HUES64 (cell line): ENCODE data around the gene ZBP1.

Experiments used
- H3K27ac ChIP-seq: 2 replicates; pipeline ENCODE4 v1.7.0; 2013; ENCODE audit warnings: low read depth, low read length, inconsistent platforms
- H3K27me3 ChIP-seq: 2 replicates; pipeline ENCODE4 v1.6.1; 2013; ENCODE audit warnings: mild to moderate bottlenecking, low read length; ENCODE audit not compliant: insufficient read depth
- H3K36me3 ChIP-seq: 2 replicates; pipeline ENCODE4 v1.6.1; 2013; ENCODE audit warnings: mild to moderate bottlenecking, low read length; ENCODE audit not compliant: insufficient read depth
- H3K4me1 ChIP-seq: 2 replicates; pipeline ENCODE4 v1.6.1; 2013; ENCODE audit warnings: mild to moderate bottlenecking, low read length, moderate library complexity; ENCODE audit not compliant: insufficient read depth
- H3K4me3 ChIP-seq: 2 replicates; pipeline ENCODE4 v1.5.1; 2013; ENCODE audit warnings: mild to moderate bottlenecking, low read length, moderate library complexity
- H3K9ac ChIP-seq: 2 replicates; pipeline ENCODE4 v1.6.1; 2013; ENCODE audit warnings: mild to moderate bottlenecking, low read depth, low read length
- H3K9me3 ChIP-seq: 2 replicates; pipeline ENCODE4 v1.6.1; 2013; ENCODE audit warnings: low read depth, low read length; ENCODE audit not compliant: insufficient read depth
- WGBS: fragments of 150-250, 120-280 bp; methylation state at CpG from one replicate; pipeline ENCODE4 v1.1.7; 2013; ENCODE audit warnings: missing lambda C conversion rate; 5-methylcytosine and 5-hydroxymethylcytosine counted together

ZBP1 gene

DNA sequence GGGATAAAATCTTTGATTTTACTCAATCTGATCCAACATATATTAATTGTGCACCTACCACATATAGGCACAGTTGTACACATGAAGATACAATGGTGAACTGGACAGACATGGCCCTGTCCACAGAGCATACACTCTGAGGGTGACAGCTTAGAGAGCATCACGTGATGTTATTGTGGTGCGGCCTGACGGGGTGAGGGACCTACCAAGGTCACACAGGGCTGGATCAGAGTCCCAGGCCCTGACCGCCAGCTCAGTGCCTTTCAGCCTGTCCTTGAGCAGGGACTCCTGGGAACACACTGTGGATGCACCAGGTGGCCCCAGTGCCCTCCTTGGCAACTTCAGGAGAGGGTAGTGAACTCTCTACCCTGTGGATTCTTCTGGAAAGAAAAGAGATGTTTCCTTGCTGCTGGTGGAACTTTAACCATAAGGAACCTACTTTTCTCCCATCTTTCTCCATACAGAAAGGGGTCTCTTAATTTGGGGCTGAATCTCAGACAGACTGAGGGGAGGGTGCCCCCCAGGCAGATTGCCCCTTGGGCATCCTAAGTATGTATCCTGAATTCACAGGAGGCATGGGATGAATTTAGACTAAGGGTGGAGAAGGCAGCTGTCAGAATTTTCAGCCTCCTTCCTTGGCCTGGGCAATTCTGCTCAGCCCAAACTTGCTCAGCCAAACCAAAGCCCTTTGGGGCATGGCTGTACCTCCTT, 32.8 kb downstream of the ZBP1 start:
- H3K9me3 ChIP-seq, result 0 out of 2 replicates have a peak, but pooled peaks cover 6% of the 10 kb centered on the region
- H3K27me3 ChIP-seq, result no peaks in the 10 kb centered on the region
- no peak overlapping the region for H3K9ac ChIP-seq
- no peak overlapping the region for H3K27ac ChIP-seq
- WGBS, result 94% methylated on average over 4 of the region's 4 CpGs
- H3K4me3 ChIP-seq, result no peak overlapping the region
- no peaks in the 10 kb centered on the region for H3K36me3 ChIP-seq
- H3K4me1 ChIP-seq, result peaks cover 3% of the 10 kb centered on the region; the same call in 1 of the 2 replicates

DNA sequence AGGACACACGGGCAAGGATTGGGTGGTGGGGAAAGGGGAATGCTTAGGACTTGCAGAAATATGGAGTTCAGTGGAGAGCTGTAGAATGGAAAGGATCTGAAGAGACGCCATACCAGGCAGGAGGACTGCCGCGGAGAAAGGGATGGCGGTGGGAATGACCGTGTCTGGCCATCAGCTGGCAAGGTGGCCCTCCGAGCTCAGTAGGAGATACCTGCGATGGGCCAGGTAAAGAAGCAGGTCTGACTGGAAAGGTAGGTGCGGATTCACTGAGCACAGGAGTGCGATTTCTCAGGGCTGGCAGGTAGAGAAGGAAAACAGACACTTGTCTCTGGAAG, 33.3 kb downstream of the ZBP1 start:
- H3K27ac ChIP-seq, result no peak overlapping the region
- 85% methylated on average over 10 of the region's 10 CpGs for WGBS
- no peaks in the 10 kb centered on the region for H3K36me3 ChIP-seq
- H3K9ac ChIP-seq, result no peak overlapping the region
- peaks cover 3% of the 10 kb centered on the region; the same call in 1 of the 2 replicates for H3K4me1 ChIP-seq
- 0 out of 2 replicates have a peak, but pooled peaks cover 6% of the 10 kb centered on the region for H3K9me3 ChIP-seq
- H3K27me3 ChIP-seq, result no peaks in the 10 kb centered on the region
- no peak overlapping the region for H3K4me3 ChIP-seq

DNA sequence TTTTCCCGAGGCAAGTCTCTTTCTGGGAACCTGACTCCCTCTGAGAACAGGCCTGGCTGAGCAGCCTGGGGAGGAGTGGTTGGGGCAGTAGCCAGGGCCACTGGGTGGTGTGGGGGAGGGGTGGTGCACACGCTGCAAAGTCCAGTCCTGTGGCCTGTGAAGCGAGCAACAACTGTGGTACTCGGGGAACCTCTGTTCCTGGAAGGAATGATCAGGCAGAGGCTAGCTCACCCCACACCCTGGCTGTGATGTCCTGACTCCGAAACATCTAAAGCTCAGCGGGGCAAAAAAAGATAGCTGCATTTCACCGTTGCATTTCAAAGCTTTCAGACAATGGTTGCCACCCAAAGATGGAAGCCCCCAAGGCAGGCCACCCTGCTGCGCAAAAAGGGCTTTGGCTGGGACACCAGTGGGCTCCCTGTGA, 33.8 kb downstream of the ZBP1 start:
- 0 out of 2 replicates have a peak, but pooled peaks cover 6% of the 10 kb centered on the region for H3K9me3 ChIP-seq

DNA sequence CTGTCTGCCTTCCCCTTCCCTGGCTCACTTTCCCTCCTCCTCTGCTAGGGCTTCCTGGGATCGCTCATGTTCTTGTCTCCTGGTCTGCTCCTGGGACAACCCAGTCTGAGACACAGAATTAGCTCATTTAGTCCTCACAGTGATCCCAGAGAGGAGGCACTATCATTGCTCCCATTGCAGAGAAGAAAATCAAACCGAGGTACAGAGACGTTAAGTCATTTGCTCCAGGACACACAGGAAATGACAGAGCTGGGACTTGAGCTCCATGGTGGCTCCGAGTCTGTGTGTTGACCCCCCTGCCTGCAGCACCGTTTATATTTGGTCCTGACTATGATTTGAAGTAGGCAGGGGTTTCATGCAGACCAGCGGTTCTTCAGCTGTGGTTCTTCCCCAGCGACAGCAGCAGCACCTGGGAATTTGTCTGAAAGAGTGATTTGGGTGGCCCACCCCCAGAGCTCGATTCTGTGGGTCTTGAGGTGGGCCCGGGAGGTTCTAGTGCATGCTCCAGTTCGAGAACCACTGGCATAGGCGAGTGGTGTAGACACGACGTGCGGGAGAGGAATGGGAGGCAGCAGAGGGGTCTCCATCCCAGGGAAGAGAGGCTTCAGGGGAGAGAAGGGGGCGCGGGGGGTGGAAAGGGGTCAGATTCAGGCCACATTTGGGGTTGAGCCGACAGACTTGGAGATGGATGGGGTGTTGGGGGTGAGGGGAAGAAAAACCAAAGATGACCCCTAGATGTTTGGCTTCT, 34.6 kb downstream of the ZBP1 start:
- 89% methylated on average over 17 of the region's 17 CpGs for WGBS
- Histone ChIP-seq H3K9ac (no peak overlapping the region), H3K36me3 (no peaks in the 10 kb centered on the region), H3K4me1 (peaks cover 3% of the 10 kb centered on the region; the same call in 1 of the 2 replicates), H3K4me3 (no peak overlapping the region), H3K9me3 (0 out of 2 replicates have a peak, but pooled peaks cover 6% of the 10 kb centered on the region), H3K27me3 (no peaks in the 10 kb centered on the region), H3K27ac (no peak overlapping the region)

More for the DNA sequence above, 33.8 kb downstream of the ZBP1 start:
- WGBS, result 63% methylated on average over 8 of the region's 8 CpGs
- Histone ChIP-seq H3K4me3 (no peak overlapping the region), H3K27me3 (no peaks in the 10 kb centered on the region), H3K36me3 (no peaks in the 10 kb centered on the region), H3K27ac (no peak overlapping the region), H3K9ac (no peak overlapping the region), H3K4me1 (peaks cover 3% of the 10 kb centered on the region; the same call in 1 of the 2 replicates)

DNA sequence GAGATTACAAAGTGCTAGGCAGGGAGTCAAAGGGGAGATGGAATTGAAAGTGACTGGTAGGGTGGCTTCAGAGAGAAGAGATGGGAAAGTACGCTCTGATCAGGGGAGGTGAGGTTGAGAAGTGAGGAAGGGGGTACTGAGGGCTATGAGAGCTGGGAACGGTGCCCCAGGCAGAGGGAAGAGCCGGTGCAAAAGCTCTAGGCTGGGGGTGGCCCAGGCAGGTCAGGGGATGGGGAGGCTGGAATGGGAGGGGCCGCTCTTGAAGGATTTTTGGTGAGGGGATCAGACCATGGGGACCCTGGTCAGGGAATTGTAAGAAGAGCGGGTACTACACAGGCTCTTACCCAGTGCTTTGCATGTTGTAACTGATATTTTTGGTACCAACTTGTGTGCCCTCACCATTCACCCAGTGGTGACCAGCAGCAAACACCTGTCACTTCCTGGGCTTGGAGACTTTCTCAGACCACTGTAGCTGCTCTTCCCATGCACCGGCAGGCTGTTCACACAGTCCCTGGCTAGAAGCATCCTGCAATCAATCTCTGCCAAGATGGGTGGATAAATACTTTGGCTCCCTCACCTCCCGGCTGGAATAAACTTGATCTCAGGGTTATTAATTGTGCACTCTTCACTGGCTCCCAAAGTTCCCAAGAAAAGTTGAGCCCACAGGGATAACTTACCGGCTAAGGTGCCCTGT, 35.3 kb downstream of the ZBP1 start:
- H3K9me3 ChIP-seq, result 0 out of 2 replicates have a peak, but pooled peaks cover 6% of the 10 kb centered on the region
- no peaks in the 10 kb centered on the region for H3K27me3 ChIP-seq

DNA sequence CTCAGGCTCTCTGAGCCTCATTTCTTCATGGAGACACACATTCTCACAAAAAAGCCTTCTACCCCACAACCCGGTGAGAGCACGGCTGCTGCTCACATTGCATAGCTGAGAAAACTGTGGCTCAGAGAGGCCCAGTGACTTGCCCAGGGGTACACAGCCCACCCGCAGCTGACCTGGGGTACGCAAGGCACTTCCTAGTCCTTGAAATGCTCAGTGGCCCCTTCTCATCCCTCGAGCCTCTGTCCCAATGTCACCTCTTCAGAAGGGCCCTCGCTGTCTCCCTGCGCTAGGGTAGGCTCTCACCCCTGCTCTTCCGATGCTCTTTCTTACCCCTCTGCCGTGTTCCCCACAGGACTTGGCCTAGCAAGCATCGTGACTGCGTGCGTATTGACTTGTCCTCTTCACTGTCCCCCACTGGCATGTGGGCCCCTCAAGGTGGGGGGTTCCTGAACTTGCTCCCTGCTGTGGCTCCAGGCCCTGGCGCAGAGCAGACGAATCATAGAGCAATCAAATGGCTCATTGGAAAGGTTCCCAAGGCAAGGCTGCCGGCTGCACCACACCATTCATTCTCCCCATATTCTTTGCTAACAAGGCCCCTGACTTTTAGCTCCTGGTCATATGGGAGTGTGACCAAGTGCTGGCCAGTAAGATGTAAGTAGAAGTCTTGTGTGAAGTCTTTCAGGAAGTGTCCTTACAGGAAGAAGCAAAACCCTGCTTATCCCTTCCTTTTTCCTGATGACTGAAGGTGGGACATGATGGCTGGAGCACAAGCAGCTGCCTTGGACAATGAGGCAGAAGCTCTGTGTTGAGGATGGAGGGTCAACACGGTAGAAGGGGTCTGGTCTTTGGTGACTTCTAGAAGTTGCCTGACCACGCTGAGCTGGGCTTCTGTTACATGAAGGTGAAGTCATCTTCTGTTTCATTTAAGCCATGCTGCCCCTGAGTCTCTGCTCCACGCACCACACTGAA, 36.7 kb downstream of the ZBP1 start:
- Histone ChIP-seq H3K4me1 (peaks cover 3% of the 10 kb centered on the region; the same call in 1 of the 2 replicates), H3K9ac (no peak overlapping the region), H3K4me3 (no peak overlapping the region), H3K27me3 (no peaks in the 10 kb centered on the region), H3K36me3 (no peaks in the 10 kb centered on the region), H3K9me3 (0 out of 2 replicates have a peak, but pooled peaks cover 6% of the 10 kb centered on the region), H3K27ac (no peak overlapping the region)
- whole genome bisulfite sequencing, result 91% methylated on average over 18 of the region's 18 CpGs

More for the DNA sequence above, 35.3 kb downstream of the ZBP1 start:
- H3K4me3 ChIP-seq, result no peak overlapping the region
- H3K27ac ChIP-seq, result no peak overlapping the region
- H3K4me1 ChIP-seq, result peaks cover 3% of the 10 kb centered on the region; the same call in 1 of the 2 replicates
- H3K9ac ChIP-seq, result no peak overlapping the region
- 89% methylated on average over 8 of the region's 8 CpGs for WGBS
- H3K36me3 ChIP-seq, result no peaks in the 10 kb centered on the region

DNA sequence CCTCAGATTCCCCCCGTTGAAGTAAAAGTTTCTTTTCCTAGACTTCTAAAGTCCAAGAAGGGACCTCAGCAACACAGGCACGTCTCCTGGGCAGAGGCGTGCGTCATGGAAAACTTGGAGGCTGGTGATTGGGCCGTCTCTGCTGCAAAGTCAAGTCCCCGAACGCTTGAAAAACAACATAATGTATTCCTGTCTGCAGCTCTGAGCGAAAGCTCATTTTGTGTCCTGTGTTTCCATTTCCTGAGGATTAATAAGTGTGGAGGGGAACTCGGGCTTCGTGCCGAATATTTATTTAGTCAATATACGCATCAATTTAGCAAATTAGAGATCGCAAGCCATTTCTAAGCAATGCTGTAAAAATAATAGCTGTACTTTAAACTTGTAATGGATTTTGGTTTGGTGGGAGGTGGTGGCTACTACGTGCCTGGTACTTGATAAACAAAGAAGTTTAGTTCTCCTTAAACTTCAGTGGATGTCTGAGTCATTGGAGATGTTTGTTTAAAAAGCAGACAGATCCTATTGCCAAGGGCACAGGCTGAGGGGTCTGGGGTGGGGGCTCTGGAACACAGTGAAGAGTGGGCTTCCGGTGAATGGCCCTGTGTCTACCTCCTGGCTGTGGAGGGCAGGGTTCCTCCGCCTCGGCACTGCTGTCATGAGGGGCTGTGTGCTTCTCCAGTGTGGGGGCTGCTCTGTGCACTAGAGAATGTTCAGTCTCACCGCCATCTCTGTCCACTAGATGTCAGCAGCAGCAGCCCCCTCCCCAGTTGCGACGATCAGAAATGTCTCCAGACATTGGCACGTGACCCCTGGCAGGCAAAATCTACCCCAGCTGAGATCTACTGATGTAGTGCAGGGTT, 37.6 kb downstream of the ZBP1 start:
- no peaks in the 10 kb centered on the region for H3K36me3 ChIP-seq
- no peaks in the 10 kb centered on the region for H3K27me3 ChIP-seq
- no peak overlapping the region for H3K27ac ChIP-seq
- H3K4me3 ChIP-seq, result no peak overlapping the region
- H3K9ac ChIP-seq, result no peak overlapping the region
- H3K4me1 ChIP-seq, result peaks cover 3% of the 10 kb centered on the region; the same call in 1 of the 2 replicates
- 67% methylated on average over 21 of the region's 21 CpGs for WGBS
- 0 out of 2 replicates have a peak, but pooled peaks cover 4% of the 10 kb centered on the region for H3K9me3 ChIP-seq

DNA sequence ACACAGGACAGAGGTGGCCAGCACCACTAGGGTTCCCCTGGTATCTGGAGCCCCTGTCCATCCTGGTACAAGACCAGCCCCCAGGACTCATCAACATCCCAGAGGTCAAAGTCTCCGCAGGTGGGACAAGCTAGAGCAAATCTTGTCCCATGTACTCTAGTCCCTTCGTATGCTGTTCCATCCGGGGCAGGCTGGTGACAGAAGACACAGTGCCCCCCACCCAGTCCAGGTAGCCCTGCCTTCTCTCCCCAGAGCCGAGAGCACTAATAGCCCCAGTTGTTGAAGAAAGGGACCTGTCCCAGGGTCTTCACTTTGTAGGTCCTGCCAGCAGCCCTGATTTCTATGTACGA, 38.2 kb downstream of the ZBP1 start:
- no peak overlapping the region for H3K9ac ChIP-seq
- WGBS, result 93% methylated on average over 5 of the region's 5 CpGs
- peaks cover 3% of the 10 kb centered on the region; the same call in 1 of the 2 replicates for H3K4me1 ChIP-seq
- H3K9me3 ChIP-seq, result no peaks in the 10 kb centered on the region
- no peak overlapping the region for H3K27ac ChIP-seq
- H3K27me3 ChIP-seq, result no peaks in the 10 kb centered on the region
- no peaks in the 10 kb centered on the region for H3K36me3 ChIP-seq
- H3K4me3 ChIP-seq, result no peak overlapping the region

DNA sequence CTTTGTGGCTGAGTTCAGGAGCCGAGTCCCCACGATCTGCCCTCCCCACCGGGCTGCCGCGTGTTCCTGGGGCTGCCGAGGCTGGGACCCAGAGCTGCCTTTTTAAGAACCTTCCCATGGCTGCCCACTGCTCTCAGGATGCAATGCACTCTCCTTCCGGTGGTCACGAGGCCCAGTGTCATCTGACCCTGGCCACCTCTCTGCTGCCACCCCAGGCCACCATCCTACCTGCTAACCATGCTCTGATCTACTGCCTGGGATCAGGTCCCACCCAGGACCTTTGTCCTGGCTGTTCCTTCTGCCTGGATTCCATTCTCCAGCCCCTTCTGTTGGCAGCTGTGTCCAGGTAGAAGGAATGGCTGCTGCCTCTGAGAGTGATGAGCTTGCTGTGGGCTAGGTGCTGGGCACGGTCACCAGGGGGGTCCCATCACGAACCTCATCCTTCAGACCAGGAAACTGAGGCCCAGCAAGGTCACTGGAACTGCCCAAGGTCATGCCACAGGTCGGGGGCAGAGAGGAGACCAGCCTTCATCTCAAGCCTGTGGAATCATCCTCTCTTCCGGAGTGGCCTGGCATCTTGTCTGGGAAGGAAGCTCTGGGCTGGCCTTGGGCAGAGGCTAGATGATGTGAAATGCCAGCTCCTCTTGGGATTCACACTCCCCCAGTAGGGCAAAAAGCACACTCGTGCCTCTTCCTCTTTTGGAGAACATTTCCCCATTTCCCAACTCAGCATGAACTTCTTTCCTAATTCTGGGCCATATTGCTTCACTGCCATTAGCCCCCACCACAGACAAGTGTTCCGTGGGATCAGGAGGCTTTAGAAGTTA, 38.8 kb downstream of the ZBP1 start:
- Histone ChIP-seq H3K4me1 (peaks cover 4% of the 10 kb centered on the region; the same call in 1 of the 2 replicates), H3K4me3 (no peak overlapping the region), H3K9me3 (no peaks in the 10 kb centered on the region), H3K9ac (no peak overlapping the region), H3K27me3 (no peaks in the 10 kb centered on the region), H3K27ac (no peak overlapping the region), H3K36me3 (no peaks in the 10 kb centered on the region)
- 91% methylated on average over 14 of the region's 14 CpGs for WGBS
